Nephron (organoid): ENCODE measurements around the gene TMEM164.
A peak's percentile ranks its signal among the peaks of the same experiment; 100 is the strongest.

Source experiments
- H3K27ac Mint-ChIP-seq, 3 experiments: 2 replicates each; pipeline ENCODE4 v1.8.0; 2020; ENCODE audit warnings: mixed read lengths in 3 of 3, mild to moderate bottlenecking in 2 of 3, moderate library complexity in 1 of 3
- H3K27me3 Mint-ChIP-seq: 2 replicates; pipeline ENCODE4 v1.8.0; 2021; ENCODE audit warnings: low read depth, mild to moderate bottlenecking, moderate library complexity, mixed read lengths
- H3K36me3 Mint-ChIP-seq: 2 replicates; pipeline ENCODE4 v1.8.0; 2020; ENCODE audit warnings: low read depth, mixed read lengths
- H3K4me1 Mint-ChIP-seq: 2 replicates; pipeline ENCODE4 v1.8.0; 2020; ENCODE audit warnings: mixed read lengths
- H3K4me3 Mint-ChIP-seq, 3 experiments: 2 replicates each; pipeline ENCODE4 v1.8.0; 2020; ENCODE audit warnings: mild to moderate bottlenecking in 3 of 3, mixed read lengths in 3 of 3, moderate library complexity in 2 of 3
- H3K9me3 Mint-ChIP-seq: 2 replicates; pipeline ENCODE4 v1.8.0; 2020; ENCODE audit warnings: mixed read lengths
- CTCF ChIP-seq, 3 experiments: fragments of 200-600 bp; sonication (generic); IDR thresholded peaks; one replicate each; pipeline ENCODE4 v1.5.0; 2021; ENCODE audit warnings: antibody characterized with exemption in 3 of 3; ENCODE audit not compliant: unreplicated experiment in 3 of 3

The TMEM164 gene

GRCh38 chrX:110108381-110108821, 105.5 kb downstream of the TMEM164 start:
- Mint-ChIP-seq H3K27ac (peak overlapping the region in 1 of 3 experiments; percentile 15), H3K36me3 (peaks cover 12% of the 10 kb centered on the region), H3K27me3 (no peaks in the 10 kb centered on the region), H3K4me3 (no peak overlapping the region), H3K9me3 (no peaks in the 10 kb centered on the region), H3K4me1 (no peaks in the 10 kb centered on the region)
- TF ChIP-seq CTCF (IDR thresholded peaks at IDR 0.05; ENCODE audit: unreplicated experiment in 3 of 3), result no peak

GRCh38 chrX:110114260-110114776, 111.4 kb downstream of the TMEM164 start:
- TF ChIP-seq CTCF (IDR thresholded peaks at IDR 0.05; ENCODE audit: unreplicated experiment in 3 of 3), result no peak
- no peaks in the 10 kb centered on the region for H3K27me3 Mint-ChIP-seq
- H3K4me3 Mint-ChIP-seq, result no peak overlapping the region
- peaks cover 20% of the 10 kb centered on the region for H3K36me3 Mint-ChIP-seq
- no peaks in the 10 kb centered on the region for H3K9me3 Mint-ChIP-seq
- H3K4me1 Mint-ChIP-seq, result no peaks in the 10 kb centered on the region
- no peak overlapping the region for H3K27ac Mint-ChIP-seq

- peaks cover 19% of the 10 kb centered on the region for H3K36me3 Mint-ChIP-seq
- no peak overlapping the region for H3K4me3 Mint-ChIP-seq
- no peak overlapping the region for H3K27ac Mint-ChIP-seq
- no peaks in the 10 kb centered on the region for H3K4me1 Mint-ChIP-seq
- TF ChIP-seq CTCF (IDR thresholded peaks at IDR 0.05; ENCODE audit: unreplicated experiment in 3 of 3), result no peak
- no peaks in the 10 kb centered on the region for H3K27me3 Mint-ChIP-seq
- no peaks in the 10 kb centered on the region for H3K9me3 Mint-ChIP-seq
Measured at GRCh38 chrX:110116066-110116980, 113.4 kb downstream of the TMEM164 start.

GRCh38 chrX:110118530-110118929, 115.6 kb downstream of the TMEM164 start:
- Mint-ChIP-seq H3K27me3 (no peaks in the 10 kb centered on the region), H3K4me3 (no peak overlapping the region), H3K4me1 (peaks cover 9% of the 10 kb centered on the region), H3K27ac (no peak overlapping the region), H3K36me3 (peaks cover 13% of the 10 kb centered on the region), H3K9me3 (no peaks in the 10 kb centered on the region)
- no peak for TF ChIP-seq CTCF (IDR thresholded peaks at IDR 0.05; ENCODE audit: unreplicated experiment in 3 of 3)

GRCh38 chrX:110119480-110119879, 116.6 kb downstream of the TMEM164 start:
- no peak overlapping the region for H3K27ac Mint-ChIP-seq
- H3K27me3 Mint-ChIP-seq, result no peaks in the 10 kb centered on the region
- peaks cover 10% of the 10 kb centered on the region for H3K4me1 Mint-ChIP-seq
- H3K9me3 Mint-ChIP-seq, result no peaks in the 10 kb centered on the region
- TF ChIP-seq CTCF (IDR thresholded peaks at IDR 0.05; ENCODE audit: unreplicated experiment in 3 of 3), result no peak
- no peak overlapping the region for H3K4me3 Mint-ChIP-seq
- H3K36me3 Mint-ChIP-seq, result peaks cover 9% of the 10 kb centered on the region
